Retinal pigment epithelial cell (primary cell): ENCODE data around the gene PTPN13.

Experiments used
- DNase-seq: peaks from one replicate; pipeline ENCODE4 v3.0.0-alpha.2; 2010; ENCODE audit warnings: low read depth
- H3K4me3 ChIP-seq: 2 replicates; pipeline ENCODE4 v1.5.1; 2011; ENCODE audit warnings: mild to moderate bottlenecking, low read length, control low read depth, moderate library complexity
- CTCF ChIP-seq: conservative IDR thresholded peaks from 2 replicates; pipeline ENCODE4 v1.5.1; 2011; ENCODE audit warnings: low read depth, low read length, control low read depth, inconsistent platforms

Gene PTPN13

DNA sequence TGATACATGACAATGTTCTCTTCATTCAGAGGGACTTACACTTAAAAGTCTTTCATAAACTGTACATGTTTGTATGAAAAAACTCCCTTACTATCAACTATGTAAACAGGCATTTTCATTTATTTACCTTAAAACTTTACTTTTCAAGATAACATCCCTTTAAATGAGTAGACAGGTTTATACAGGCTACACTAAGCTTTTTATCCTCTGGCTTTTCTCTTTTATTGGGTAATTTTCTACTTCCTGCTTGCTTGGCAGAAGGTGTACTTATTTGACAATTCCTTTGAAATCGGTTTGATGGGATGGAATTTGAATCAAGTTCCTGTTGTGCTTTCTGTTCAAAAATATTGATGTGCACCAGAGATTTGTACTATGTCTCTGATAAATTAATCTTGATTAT, 81.4 kb downstream of the PTPN13 start:
- no peak overlapping the region for H3K4me3 ChIP-seq
- DNase-seq = no peak
- TF ChIP-seq CTCF = no peak

- no peak overlapping the region for H3K4me3 ChIP-seq
- no peak for TF ChIP-seq CTCF
- no peak for DNase-seq
Measured at GRCh38 chr4:86678796-86679195, 84.7 kb downstream of the PTPN13 start.

DNA sequence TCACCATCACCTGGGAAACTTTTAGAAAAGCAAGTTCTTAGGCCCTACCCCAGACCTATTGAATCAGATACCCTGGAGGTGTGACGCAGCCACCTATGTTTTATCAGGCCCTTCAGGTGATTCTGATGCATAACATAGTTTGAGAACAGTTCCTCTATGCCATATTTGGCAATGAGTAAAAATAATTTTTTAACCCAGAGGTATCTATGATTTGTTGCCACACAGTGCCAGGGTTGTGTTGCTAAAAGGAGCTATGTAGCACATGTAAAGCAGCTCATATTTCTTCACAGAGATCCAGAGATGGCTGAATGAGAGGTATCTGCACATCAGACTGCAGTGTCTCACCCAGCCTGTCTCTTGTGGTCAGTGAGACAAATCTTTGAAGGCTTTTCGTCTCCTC, 85.3 kb downstream of the PTPN13 start:
- no peak for DNase-seq
- TF ChIP-seq CTCF = no peak
- H3K4me3 ChIP-seq = no peak overlapping the region

DNA sequence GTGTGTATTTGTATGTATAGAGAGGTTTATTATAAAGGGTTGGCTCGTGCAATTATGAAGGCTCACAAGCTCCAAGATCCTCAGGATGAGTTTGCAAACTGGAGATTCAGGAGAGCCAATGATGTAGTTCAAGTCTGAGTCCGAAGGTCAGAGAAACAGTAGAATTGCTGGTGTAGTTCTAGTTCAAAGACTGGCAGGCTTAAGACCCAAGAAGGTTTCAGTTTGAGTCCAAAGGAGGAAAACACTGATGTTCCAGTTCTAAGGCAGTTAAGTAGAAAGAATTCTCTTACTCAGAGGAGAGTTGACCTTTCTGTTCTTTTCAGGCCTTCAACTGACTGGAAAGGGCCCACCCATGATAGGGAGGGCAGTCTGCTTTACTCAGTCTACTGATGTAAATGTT, 89.1 kb downstream of the PTPN13 start:
- TF ChIP-seq CTCF = no peak
- no peak for DNase-seq
- H3K4me3 ChIP-seq = no peak overlapping the region

DNA sequence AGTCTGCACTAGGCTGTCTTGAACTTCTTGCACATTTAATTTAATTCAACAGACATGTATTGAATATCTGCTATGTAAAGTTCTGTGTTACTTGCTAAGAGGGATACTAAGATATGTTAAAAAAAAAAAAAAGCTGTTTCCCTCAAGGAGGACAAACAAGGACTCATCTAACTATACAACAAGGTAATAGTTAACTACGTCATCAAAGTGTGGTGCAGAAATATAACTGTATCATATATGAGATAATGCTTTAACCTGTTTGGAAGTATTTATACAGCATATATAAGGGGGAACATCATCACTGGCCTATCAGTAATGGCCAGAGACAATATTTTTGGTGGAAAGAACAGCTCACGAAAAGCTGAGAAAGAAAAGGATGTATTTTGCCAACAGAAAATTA, 89.9 kb downstream of the PTPN13 start:
- no peak for DNase-seq
- H3K4me3 ChIP-seq = no peak overlapping the region
- no peak for TF ChIP-seq CTCF

GRCh38 chr4:86685401-86685800, 91.3 kb downstream of the PTPN13 start:
- no peak for TF ChIP-seq CTCF
- DNase-seq = peak; percentile 7
- no peak overlapping the region for H3K4me3 ChIP-seq

GRCh38 chr4:86686741-86687140, 92.6 kb downstream of the PTPN13 start:
- H3K4me3 ChIP-seq = no peak overlapping the region
- no peak for DNase-seq
- no peak for TF ChIP-seq CTCF
